Kidney (tissue), 14 donors: Measurements from ENCODE around the gene RDH8. TPM values are rescaled to one million over a fixed set of nuclear protein-coding genes. Genes with fewer than 3 reads are reported as not detected.
"Not testable (repeated sequence)": the region's sequence is repeated elsewhere in the genome, so short reads cannot be mapped to it uniquely, and the experiment has no call there.

Source experiments
- DNase-seq, 5 donors: peaks; one replicate each; pipeline ENCODE4 v3.0.0-alpha.2; 2013 to 2020
- FAIRE-seq: peaks from 2 replicates; lab custom pipeline; 2012; peaks lifted over from hg19 to GRCh38; lab: Jason Lieb, UNC
- H3K27ac ChIP-seq, 2 donors: one replicate each; pipeline ENCODE4 v1.7.0; 2013; ENCODE audit warnings: low read depth in 2 of 2, low read length in 2 of 2, inconsistent platforms in 1 of 2
- H3K27me3 ChIP-seq: one replicate; pipeline ENCODE4 v1.7.1; 2013; ENCODE audit warnings: low read length, inconsistent platforms; ENCODE audit not compliant: control insufficient read depth, insufficient read depth
- H3K36me3 ChIP-seq, 3 donors: one replicate each; pipeline versions ENCODE4 v1.7.0 to v1.7.1; 2013; ENCODE audit warnings: low read length in 3 of 3, control low read depth in 1 of 3, inconsistent platforms in 1 of 3; ENCODE audit not compliant: insufficient read depth in 3 of 3, control insufficient read depth in 2 of 3
- H3K4me1 ChIP-seq, 3 donors: one replicate each; pipeline versions ENCODE4 v1.7.0 to v1.7.1; 2013; ENCODE audit warnings: low read length in 3 of 3, inconsistent platforms in 1 of 3, low read depth in 1 of 3; ENCODE audit not compliant: control insufficient read depth in 2 of 3, insufficient read depth in 2 of 3
- H3K4me3 ChIP-seq, 3 donors: one replicate each; pipeline versions ENCODE4 v1.7.0 to v1.8.1; 2013; ENCODE audit warnings: low read length in 3 of 3, control low read depth in 1 of 3, inconsistent platforms in 1 of 3
- H3K9ac ChIP-seq, 3 donors: one replicate each; pipeline versions ENCODE4 v1.7.0 to v1.7.1; 2013; ENCODE audit warnings: low read length in 3 of 3, control low read depth in 1 of 3, inconsistent platforms in 1 of 3
- H3K9me3 ChIP-seq, 3 donors: one replicate each; pipeline versions ENCODE4 v1.7.0 to v1.7.1; 2013; ENCODE audit warnings: low read length in 3 of 3, control low read depth in 1 of 3, inconsistent platforms in 1 of 3; ENCODE audit not compliant: control insufficient read depth in 2 of 3, insufficient read depth in 1 of 3
- intact Hi-C: fragments of 100-400 bp; cut with DNase I; formaldehyde crosslinking; loops from one replicate; pipeline ENCODE4 v1.11.1; 2022
- polyA plus RNA-seq: library from polyadenylated mRNA; stranded (reverse); fragments of 350-450 nt; fragmentation: Illumina TruSeq; extraction: RNeasy Lipid Tissue Mini Kit (QIAGEN cat#74804); gene quantifications from one replicate; pipeline ENCODE4 v1.2.3, GENCODE V29; 2014; ENCODE audit warnings: low read depth, low replicate concordance; ENCODE audit not compliant: insufficient read depth
- total RNA-seq: library from RNA; stranded (reverse); fragmentation: NEBNext Ultra II Directional; extraction: Animal tissue kit (Norgen Biotek cat#: 25700); gene quantifications from one replicate; pipeline ENCODE4 v1.2.1, GENCODE V29; 2021
- TF ChIP-seq, protein P1 (sequence below): IDR thresholded peaks from 3 replicates; pipeline ENCODE4 v1.5.1; 2012; ENCODE audit warnings: mild to moderate bottlenecking, moderate library complexity, borderline replicate concordance; ENCODE audit not compliant: insufficient read depth; ENCODE audit errors: extremely low read depth
- donor health status: control.
- donor health status: control.
- donor health status: control.
- donor health status: control.
- donor health status: control.
- donor health status: DM: yes; HTN: yes; CAD: no.
- donor health status: Normal renal cell carcinoma (clear cell type).

Gene RDH8
- total and polyA plus RNA-seq, 2 donors from 2014 or later: not detected

DNA sequence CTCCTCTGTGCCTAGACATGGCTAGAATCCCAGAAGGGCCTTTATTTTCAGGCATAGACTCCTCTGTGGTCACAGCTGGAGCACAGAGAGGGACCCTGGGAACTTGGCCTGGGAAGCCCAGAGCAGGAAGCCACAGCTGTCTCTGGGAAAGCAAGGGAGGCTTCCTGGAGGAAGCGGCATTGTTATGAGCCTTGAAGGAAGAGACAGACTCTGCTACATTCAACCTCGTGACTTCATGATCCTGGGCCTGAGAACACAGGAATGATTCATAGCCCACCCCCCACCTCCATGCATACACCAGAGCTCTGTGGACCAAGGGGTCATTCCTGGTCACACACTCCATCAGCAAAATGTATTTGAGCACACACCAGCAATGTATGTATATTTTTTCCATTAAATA lies 8.6 kb downstream of the RDH8 start:
- Histone ChIP-seq H3K36me3 (no peaks in the 10 kb centered on the region), H3K9ac (no peak overlapping the region), H3K4me3 (no peak overlapping the region), H3K4me1 (no peaks in the 10 kb centered on the region), H3K27me3 (no peaks in the 10 kb centered on the region), H3K9me3 (no peaks in the 10 kb centered on the region), H3K27ac (no peak overlapping the region)
- FAIRE-seq: no peak
- no peak for DNase-seq
- TF ChIP-seq, protein P1, sequence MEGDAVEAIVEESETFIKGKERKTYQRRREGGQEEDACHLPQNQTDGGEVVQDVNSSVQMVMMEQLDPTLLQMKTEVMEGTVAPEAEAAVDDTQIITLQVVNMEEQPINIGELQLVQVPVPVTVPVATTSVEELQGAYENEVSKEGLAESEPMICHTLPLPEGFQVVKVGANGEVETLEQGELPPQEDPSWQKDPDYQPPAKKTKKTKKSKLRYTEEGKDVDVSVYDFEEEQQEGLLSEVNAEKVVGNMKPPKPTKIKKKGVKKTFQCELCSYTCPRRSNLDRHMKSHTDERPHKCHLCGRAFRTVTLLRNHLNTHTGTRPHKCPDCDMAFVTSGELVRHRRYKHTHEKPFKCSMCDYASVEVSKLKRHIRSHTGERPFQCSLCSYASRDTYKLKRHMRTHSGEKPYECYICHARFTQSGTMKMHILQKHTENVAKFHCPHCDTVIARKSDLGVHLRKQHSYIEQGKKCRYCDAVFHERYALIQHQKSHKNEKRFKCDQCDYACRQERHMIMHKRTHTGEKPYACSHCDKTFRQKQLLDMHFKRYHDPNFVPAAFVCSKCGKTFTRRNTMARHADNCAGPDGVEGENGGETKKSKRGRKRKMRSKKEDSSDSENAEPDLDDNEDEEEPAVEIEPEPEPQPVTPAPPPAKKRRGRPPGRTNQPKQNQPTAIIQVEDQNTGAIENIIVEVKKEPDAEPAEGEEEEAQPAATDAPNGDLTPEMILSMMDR: no peak
- intact Hi-C loops: no loop called here

DNA sequence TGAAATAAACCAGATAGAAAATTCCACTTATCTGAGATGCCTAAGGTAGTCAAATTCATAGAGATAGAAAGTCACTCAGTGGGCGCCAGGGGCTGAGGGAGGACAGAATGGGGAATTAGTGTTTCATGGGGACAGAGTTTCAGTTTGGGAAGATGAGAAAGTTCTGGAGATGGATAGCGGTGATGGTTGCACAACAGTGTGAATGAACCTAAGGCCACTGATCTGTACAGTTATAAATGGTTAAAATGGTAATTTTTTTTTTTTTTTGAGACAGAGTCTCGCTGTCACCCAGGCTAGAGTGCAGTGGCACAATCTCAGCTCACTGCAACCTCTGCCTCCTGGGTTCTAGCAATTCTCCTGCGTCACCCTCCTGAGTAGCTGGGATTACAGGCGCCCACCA lies 9.8 kb downstream of the RDH8 start:
- H3K27ac ChIP-seq, DNase-seq, H3K9ac ChIP-seq, intact Hi-C loops, H3K36me3 ChIP-seq, H3K27me3 ChIP-seq, H3K4me3 ChIP-seq, H3K9me3 ChIP-seq, H3K4me1 ChIP-seq, FAIRE-seq: not testable (repeated sequence)

GRCh38 chr19:10026744-10027143 lies 13.5 kb downstream of the RDH8 start:
- Histone ChIP-seq H3K9me3 (no peaks in the 10 kb centered on the region), H3K4me1 (no peaks in the 10 kb centered on the region), H3K27me3 (no peaks in the 10 kb centered on the region), H3K9ac (no peak overlapping the region), H3K4me3 (no peak overlapping the region), H3K27ac (no peak overlapping the region), H3K36me3 (no peaks in the 10 kb centered on the region)
- TF ChIP-seq, protein P1: no peak
- DNase-seq: no peak
- FAIRE-seq: no peak
- intact Hi-C loops: no loop called here

DNA sequence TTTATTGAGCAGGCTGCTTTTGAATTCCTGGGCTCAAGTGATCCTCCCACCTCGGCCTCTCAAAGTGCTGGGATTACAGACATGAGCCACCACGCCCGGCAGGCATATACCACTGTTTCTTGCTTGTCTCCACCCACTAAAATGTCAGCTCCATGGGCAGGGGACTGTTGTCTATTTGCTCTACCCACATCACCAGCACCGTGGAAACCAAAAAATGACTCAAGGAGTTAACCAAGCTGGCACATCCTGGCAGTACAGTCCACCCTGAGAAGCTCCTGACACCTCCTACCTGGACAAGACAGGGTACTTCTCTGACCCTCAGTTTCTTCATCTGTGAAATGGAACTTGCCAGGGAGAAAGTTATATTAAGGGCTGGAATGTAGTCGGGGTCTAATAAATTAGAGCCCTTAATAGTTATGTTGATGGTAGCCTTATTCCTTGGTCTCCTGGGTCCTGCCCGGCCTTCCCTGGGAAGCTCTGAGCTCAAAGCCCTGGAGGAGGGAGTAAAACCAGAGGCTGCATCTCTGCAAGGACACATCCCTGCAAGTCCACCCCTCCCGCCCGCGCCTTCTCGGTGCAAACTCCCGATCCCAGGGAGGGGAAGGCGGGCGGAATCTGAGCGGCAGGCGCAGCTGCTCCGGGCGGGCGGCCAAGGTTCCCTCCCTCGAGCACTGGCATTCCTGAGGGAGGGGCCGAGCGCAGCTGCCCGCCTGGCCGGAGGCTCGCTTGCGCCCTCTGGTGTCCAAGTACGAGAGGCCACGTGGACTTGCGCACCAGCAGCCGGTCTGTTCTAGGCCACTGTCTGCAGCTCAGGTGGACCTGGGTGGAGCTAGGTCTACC lies 14.1 kb downstream of the RDH8 start:
- Histone ChIP-seq H3K27ac (no peak overlapping the region), H3K9ac (no peak overlapping the region)

More for the DNA sequence above, 14.1 kb downstream of the RDH8 start:
- H3K4me1 ChIP-seq: no peaks in the 10 kb centered on the region
- H3K9me3 ChIP-seq: no peaks in the 10 kb centered on the region
- FAIRE-seq (peak; percentile 52), DNase-seq (peak; percentile 95 to 98 (median 96))
- H3K27me3 ChIP-seq: no peaks in the 10 kb centered on the region
- intact Hi-C loops: no loop called here
- no peak overlapping the region for H3K4me3 ChIP-seq
- TF ChIP-seq, protein P1: peak; percentile 94
- no peaks in the 10 kb centered on the region for H3K36me3 ChIP-seq
